GM12874 (cell line): ENCODE measurements around the gene TICRR.

ENCODE experiments used
- TF ChIP-seq, protein P1 (sequence below): IDR thresholded peaks from 2 replicates; pipeline ENCODE4 v1.5.1; 2011; ENCODE audit warnings: low read depth, mild to moderate bottlenecking, control low read depth, low read length, moderate library complexity; ENCODE audit not compliant: insufficient read depth

Gene TICRR

DNA sequence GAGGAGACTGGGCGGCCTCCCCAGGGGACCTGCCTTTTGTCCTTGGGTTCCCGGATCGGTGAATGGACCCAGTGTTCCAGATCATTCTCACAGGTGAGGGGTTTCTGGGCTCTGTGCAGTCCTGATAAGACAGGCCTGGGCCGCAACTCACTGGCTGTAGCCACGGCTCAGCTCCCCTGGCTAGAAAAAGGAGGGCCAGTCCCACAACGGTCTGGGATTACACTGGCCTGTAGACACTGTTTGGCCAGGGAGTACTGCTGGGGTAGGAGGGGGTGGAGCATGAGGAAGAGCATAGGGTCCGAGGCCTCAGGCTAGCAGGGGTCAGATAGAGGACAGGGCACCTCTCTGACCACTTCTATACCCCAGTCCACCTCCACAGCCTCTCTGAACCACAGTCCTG is 21.0 kb upstream of the TICRR start:
- TF ChIP-seq, protein P1, sequence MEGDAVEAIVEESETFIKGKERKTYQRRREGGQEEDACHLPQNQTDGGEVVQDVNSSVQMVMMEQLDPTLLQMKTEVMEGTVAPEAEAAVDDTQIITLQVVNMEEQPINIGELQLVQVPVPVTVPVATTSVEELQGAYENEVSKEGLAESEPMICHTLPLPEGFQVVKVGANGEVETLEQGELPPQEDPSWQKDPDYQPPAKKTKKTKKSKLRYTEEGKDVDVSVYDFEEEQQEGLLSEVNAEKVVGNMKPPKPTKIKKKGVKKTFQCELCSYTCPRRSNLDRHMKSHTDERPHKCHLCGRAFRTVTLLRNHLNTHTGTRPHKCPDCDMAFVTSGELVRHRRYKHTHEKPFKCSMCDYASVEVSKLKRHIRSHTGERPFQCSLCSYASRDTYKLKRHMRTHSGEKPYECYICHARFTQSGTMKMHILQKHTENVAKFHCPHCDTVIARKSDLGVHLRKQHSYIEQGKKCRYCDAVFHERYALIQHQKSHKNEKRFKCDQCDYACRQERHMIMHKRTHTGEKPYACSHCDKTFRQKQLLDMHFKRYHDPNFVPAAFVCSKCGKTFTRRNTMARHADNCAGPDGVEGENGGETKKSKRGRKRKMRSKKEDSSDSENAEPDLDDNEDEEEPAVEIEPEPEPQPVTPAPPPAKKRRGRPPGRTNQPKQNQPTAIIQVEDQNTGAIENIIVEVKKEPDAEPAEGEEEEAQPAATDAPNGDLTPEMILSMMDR: no peak

GRCh38 chr15:89555768-89556167 is 19.5 kb upstream of the TICRR start:
- TF ChIP-seq, protein P1: no peak

GRCh38 chr15:89556413-89557262 is 18.6 kb upstream of the TICRR start:
- TF ChIP-seq, protein P1: peak; percentile 70

- TF ChIP-seq, protein P1: no peak
These were observed 15.5 kb upstream of the TICRR start for GRCh38 chr15:89559769-89560264.

DNA sequence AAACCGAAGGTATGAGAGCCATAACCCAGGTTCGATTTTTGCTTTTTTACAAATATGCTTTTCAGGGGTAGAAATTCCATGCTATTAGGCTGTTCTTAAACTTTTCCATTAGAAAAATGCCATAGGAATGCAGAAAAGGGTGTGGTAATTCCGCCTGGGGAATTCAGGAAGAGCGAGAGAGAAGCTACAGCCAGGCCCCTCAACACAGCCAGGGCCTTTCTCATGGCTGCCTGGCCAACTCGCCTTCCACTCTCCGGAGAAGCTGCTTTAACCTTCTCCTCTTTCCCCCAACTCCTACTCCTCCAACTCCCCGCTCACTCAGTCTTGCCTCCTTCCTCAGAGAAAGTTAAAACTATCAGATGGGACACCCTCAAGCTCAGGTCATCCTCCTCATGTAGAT is 9.1 kb upstream of the TICRR start:
- TF ChIP-seq, protein P1: no peak

DNA sequence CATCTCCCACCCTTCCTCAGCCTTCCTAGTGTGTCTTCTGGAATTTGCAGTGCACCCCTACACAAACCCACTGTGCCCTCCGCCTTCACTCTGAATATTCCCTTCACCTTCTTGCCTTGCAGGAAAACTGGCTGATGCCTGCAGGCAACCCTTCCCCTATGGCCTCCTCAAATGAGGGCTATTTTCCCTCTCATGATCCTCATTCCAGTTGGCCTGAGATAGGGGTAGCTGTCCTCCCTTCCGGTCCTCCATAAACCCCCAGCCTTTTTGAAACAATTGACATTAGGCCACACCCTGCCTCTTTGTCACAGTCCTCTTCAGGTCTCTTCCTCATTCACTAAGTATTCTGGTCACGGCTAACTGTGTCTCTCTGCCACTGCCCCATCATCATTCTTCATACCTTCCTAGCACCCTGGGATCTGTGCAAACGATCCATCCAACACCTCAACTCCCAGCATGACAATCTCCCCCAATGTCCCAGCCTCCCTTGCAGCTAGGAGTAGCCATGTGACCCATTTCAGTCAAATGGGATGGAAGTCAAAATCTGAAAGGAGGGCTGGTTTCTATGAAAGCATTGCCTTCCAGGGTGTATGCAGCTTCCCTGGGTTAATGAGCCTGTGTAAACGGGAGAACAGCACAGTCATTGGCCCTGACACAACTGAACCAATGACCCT is 8.5 kb upstream of the TICRR start:
- TF ChIP-seq, protein P1: no peak

GRCh38 chr15:89569090-89569745 is 6.1 kb upstream of the TICRR start:
- TF ChIP-seq, protein P1: no peak
